ENCODE measurements around the gene ZCCHC24.
A peak's percentile ranks its signal among the peaks of the same experiment; 100 is the strongest.

DNA sequence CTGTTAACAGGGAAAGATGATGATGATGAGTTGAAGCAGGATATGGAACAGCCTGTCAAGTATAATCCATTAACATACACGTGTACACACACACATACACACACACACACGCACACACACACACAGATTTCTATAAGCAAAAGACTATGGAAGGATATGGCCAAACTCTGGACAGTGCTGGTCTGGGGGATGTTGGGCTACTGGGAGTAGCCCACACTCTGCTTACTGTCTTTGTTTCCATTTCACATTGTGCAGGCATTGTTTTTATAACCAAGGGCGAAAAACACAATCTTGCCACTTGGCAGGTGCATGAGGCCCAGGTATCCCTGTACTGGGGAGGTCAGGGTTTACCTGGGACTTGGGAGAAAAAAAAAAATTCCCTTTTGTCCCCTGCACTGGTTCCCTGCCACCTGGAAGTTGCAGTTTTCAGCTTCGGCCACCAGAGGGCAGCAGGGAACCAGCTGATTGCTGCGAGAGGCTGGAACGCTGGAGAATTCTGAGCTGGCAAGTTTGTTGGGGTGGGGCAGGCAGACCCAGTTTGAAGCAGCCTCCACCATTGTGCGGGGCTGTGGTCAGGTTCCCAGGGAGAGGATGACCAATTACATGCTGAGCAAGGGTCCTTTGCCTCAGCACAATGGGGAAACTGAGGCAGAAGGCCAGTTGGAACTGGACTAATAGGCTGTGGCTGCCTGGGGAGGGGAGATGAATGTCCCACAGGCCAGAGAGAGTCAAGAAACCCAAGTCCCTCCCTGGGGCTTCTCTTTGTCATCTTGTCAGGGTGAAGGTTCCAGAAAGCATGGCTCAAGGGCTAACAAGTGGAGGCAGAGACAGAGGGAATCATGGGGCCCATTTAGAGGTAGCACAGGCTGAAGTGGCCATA is 70.9 kb downstream of the ZCCHC24 start:
- no peak for TF ChIP-seq POLR2A (IDR thresholded peaks at IDR 0.05)
- TF ChIP-seq, protein P1, sequence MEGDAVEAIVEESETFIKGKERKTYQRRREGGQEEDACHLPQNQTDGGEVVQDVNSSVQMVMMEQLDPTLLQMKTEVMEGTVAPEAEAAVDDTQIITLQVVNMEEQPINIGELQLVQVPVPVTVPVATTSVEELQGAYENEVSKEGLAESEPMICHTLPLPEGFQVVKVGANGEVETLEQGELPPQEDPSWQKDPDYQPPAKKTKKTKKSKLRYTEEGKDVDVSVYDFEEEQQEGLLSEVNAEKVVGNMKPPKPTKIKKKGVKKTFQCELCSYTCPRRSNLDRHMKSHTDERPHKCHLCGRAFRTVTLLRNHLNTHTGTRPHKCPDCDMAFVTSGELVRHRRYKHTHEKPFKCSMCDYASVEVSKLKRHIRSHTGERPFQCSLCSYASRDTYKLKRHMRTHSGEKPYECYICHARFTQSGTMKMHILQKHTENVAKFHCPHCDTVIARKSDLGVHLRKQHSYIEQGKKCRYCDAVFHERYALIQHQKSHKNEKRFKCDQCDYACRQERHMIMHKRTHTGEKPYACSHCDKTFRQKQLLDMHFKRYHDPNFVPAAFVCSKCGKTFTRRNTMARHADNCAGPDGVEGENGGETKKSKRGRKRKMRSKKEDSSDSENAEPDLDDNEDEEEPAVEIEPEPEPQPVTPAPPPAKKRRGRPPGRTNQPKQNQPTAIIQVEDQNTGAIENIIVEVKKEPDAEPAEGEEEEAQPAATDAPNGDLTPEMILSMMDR (IDR thresholded peaks at IDR 0.05), result peak; percentile 97 to 99 (median 97)

All from testis (tissue), 2 donors.